Renal cortex interstitium (tissue), 15 donors: ENCODE measurements around the gene RNU2-1. TPM values are rescaled to one million over a fixed set of nuclear protein-coding genes. Genes with fewer than 3 reads are reported as not detected.
A peak's percentile ranks its signal among the peaks of the same experiment; 100 is the strongest.
"Not testable (repeated sequence)": the region's sequence is repeated elsewhere in the genome, so short reads cannot be mapped to it uniquely, and the experiment has no call there.

Experiments
- DNase-seq, 11 donors: peaks; one replicate each; pipeline ENCODE4 v3.0.0-alpha.2; 2013; ENCODE audit warnings: low read depth in 9 of 11, low spot score in 4 of 11; ENCODE audit errors: extremely low read depth in 1 of 11
- long read RNA-seq, 16 experiments: transcript quantifications; one replicate each; lab custom pipeline, GENCODE V29; 2026
- polyA plus RNA-seq, 3 donors: library from polyadenylated mRNA; unstranded; fragments of 120-200 nt; gene quantifications; one replicate each; pipeline ENCODE4 v1.2.1, GENCODE V29; 2013; ENCODE audit not compliant: insufficient read length in 3 of 3

RNU2-1 gene
- polyA plus RNA-seq = not detected
- long read RNA-seq, donor 1, partial matches to known transcripts = 0 of 1 reads
- long read RNA-seq, donor 1, other reads (novel, unspliced or antisense) = 0 of 1 reads
- long read RNA-seq, donor 2, partial matches to known transcripts = 0 of 1 reads
- long read RNA-seq, donor 2, other reads (novel, unspliced or antisense) = 0 of 1 reads
- long read RNA-seq, donor 3, partial matches to known transcripts = 0 of 2 reads
- long read RNA-seq, donor 3, other reads (novel, unspliced or antisense) = 0 of 2 reads
- long read RNA-seq, donor 4, partial matches to known transcripts = 0 of 3 reads
- long read RNA-seq, donor 4, other reads (novel, unspliced or antisense) = 0 of 3 reads
- long read RNA-seq, donor 5 = 0 reads
- long read RNA-seq, donor 6, partial matches to known transcripts = 0 of 1 reads
- long read RNA-seq, donor 6, other reads (novel, unspliced or antisense) = 0 of 1 reads
- long read RNA-seq, donor 7 = 0 reads
- long read RNA-seq, donor 8 = 0 reads
- long read RNA-seq, donor 9, partial matches to known transcripts = 0 of 1 reads
- long read RNA-seq, donor 9, other reads (novel, unspliced or antisense) = 0 of 1 reads
- long read RNA-seq, donor 10, partial matches to known transcripts = 0 of 3 reads
- long read RNA-seq, donor 10, other reads (novel, unspliced or antisense) = 0 of 3 reads
- long read RNA-seq, donor 11 = 0 reads
- long read RNA-seq, donor 12, partial matches to known transcripts = 0 of 1 reads
- long read RNA-seq, donor 12, other reads (novel, unspliced or antisense) = 0 of 1 reads
- long read RNA-seq, donor 13 = 0 reads
- long read RNA-seq, donor 14, partial matches to known transcripts = 0 of 2 reads
- long read RNA-seq, donor 14, other reads (novel, unspliced or antisense) = 0 of 2 reads
- long read RNA-seq, donor 15 = 0 reads
- long read RNA-seq, donor 16, partial matches to known transcripts = 0 of 1 reads
- long read RNA-seq, donor 16, other reads (novel, unspliced or antisense) = 0 of 1 reads

- DNase-seq = not testable (repeated sequence)
Observed at GRCh38 chr17:43233877-43234276, at the start of gene RNU2-1. RNU2-1 (minus strand) TSS chr17:43233977.

GRCh38 chr17:43272914-43273313 lies 39.1 kb upstream of the RNU2-1 start:
- DNase-seq = not testable (repeated sequence)

GRCh38 chr17:43272483-43272882 lies 38.7 kb upstream of the RNU2-1 start:
- not testable (repeated sequence) for DNase-seq

GRCh38 chr17:43270552-43271504 lies 37.1 kb upstream of the RNU2-1 start:
- not testable (repeated sequence) for DNase-seq

- not testable (repeated sequence) for DNase-seq
Observed at GRCh38 chr17:43246456-43246855, 12.7 kb upstream of the RNU2-1 start.

GRCh38 chr17:43240596-43241352 lies 7.0 kb upstream of the RNU2-1 start:
- not testable (repeated sequence) for DNase-seq

- DNase-seq = not testable (repeated sequence)
Observed at GRCh38 chr17:43239597-43239996, 5.8 kb upstream of the RNU2-1 start.

GRCh38 chr17:43233263-43233662 lies 514 bp downstream of the RNU2-1 start:
- not testable (repeated sequence) for DNase-seq

GRCh38 chr17:43232021-43232699 lies 1.6 kb downstream of the RNU2-1 start:
- DNase-seq = peak in 1 of 11 donors; percentile 14

- not testable (repeated sequence) for DNase-seq
Observed at GRCh38 chr17:43231205-43232020, 2.4 kb downstream of the RNU2-1 start.

GRCh38 chr17:43228020-43228782 lies 5.6 kb downstream of the RNU2-1 start, which contains the start of gene CCDC200:
CCDC200 (minus strand) TSS chr17:43228623; CDS start chr17:43228554, 69 bp downstream.
- DNase-seq = not testable (repeated sequence)

GRCh38 chr17:43226393-43226792 lies 7.4 kb downstream of the RNU2-1 start:
- DNase-seq = no peak

GRCh38 chr17:43224146-43224705 lies 9.6 kb downstream of the RNU2-1 start:
- no peak for DNase-seq

GRCh38 chr17:43220511-43221125 lies 13.2 kb downstream of the RNU2-1 start:
- no peak for DNase-seq
